H1 (cell line): ENCODE results near the gene CDK16. TPM values are rescaled to one million over a fixed set of nuclear protein-coding genes. Genes with fewer than 3 reads are reported as not detected.

Experiments used
- BCL11A ChIP-seq, 2 experiments: IDR thresholded peaks; one replicate each; pipeline ENCODE4 v1.6.1; 2011; ENCODE audit warnings: low read depth in 2 of 2, low read length in 2 of 2, mild to moderate bottlenecking in 2 of 2
- GTF2F1 ChIP-seq: IDR thresholded peaks from 2 replicates; pipeline ENCODE4 v1.6.1; 2012; ENCODE audit warnings: low read depth, low read length, improper control_type of control experiment, borderline replicate concordance
- KDM5A ChIP-seq: fragments of 200-600 bp; IDR thresholded peaks from 2 replicates; pipeline ENCODE4 v1.7.1; 2012; ENCODE audit warnings: mild to moderate bottlenecking, low read length, inconsistent platforms, mixed read lengths
- POU5F1 ChIP-seq: IDR thresholded peaks from 2 replicates; pipeline ENCODE4 v1.6.1; 2011; ENCODE audit warnings: low read depth, mild to moderate bottlenecking, low read length, moderate library complexity
- USF2 ChIP-seq: IDR thresholded peaks from 2 replicates; pipeline ENCODE4 v1.6.1; 2011; ENCODE audit warnings: low read length, improper control_type of control experiment
- polyA plus RNA-seq, 7 experiments: library from polyadenylated mRNA; depleted of rRNA in 3 of 7; stranded (reverse) in 5 of 7; unstranded in 2 of 7; fragments of >200 nt in 5 of 7; fragments of 200-250 nt in 2 of 7; gene quantifications; 1 replicate in 5 of 7; 2 replicates in 1 of 7; 4 replicates in 1 of 7; pipeline versions ENCODE4 v1.2.1 to v1.2.3, GENCODE V29; 2011 to 2013; ENCODE audit warnings: missing spikeins in 2 of 7, mixed read lengths in 2 of 7
- total RNA-seq: library from RNA; stranded (reverse); fragmentation: NEBNext Ultra II Directional; extraction: Animal tissue kit (Norgen Biotek cat#: 25700); gene quantifications from 2 replicates; pipeline ENCODE4 v1.2.1, GENCODE V29; 2021

Gene CDK16
- total and polyA plus RNA-seq, 2 of the 8 experiments (the other 6 are each of a cell fraction or from before 2014, with no cell fraction given): 124 to 204 TPM

DNA sequence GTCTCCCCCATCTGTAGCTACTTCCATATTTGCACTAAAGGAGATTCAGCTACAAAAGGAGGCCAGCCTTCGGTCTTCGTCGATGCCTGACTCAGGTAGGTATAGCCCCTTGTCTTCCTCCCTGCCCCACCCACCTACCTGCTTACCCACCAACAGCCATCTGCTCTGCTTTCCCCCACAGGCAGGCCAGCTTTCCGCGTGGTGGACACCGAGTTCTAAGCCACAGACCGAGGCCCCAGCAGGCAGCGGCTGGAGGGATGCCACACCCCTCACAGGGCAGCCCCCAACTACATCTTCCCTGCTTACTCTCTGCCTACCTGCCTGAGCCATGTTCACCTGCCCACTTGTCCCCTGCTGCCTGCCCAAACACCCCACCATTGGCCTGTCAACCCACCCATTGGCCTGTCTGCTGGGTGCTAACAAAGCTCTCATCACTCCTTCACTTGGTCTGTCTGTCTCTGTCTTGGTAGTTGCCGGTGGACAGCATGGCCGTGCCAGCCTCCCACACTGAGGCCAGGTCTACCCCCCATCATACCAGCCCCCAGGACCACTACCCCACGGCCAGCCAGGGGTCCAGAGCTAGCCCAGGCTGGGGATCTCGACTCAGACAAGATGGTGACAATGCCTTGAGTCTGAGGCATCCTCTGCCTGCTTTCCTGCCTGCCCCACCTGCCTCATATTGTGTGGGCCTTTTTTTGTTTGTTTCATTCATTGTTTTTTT is 10.2 kb downstream of the CDK16 start (continued):
- TF ChIP-seq USF2: no peak
- TF ChIP-seq BCL11A (IDR thresholded peaks at IDR 0.05; ENCODE audit: low read depth in 2 of 2, low read length in 2 of 2): no peak
- no peak for TF ChIP-seq POU5F1
- no peak for TF ChIP-seq GTF2F1
- TF ChIP-seq KDM5A: no peak
